ENCODE results near the gene NKX3-2. TPM values are rescaled to one million over a fixed set of nuclear protein-coding genes. Genes with fewer than 3 reads are reported as not detected.

NKX3-2 gene
- total and polyA plus RNA-seq, 2 of the 8 experiments (the other 6 are each of a cell fraction or from before 2014, with no cell fraction given), result 0.13 TPM; not detected in 1

- TF ChIP-seq CHD7 (IDR thresholded peaks at IDR 0.05; ENCODE audit: insufficient replicate concordance, low read length) (no peak), RNF2 (IDR thresholded peaks at IDR 0.05; ENCODE audit: borderline replicate concordance, low read depth, low read length, missing control alignments, poor library complexity, severe bottlenecking) (peak; percentile 92), KDM5A (IDR thresholded peaks at IDR 0.05; ENCODE audit: low read length) (no peak), MAX (IDR thresholded peaks at IDR 0.05) (peak; percentile 63), USF2 (IDR thresholded peaks at IDR 0.05; ENCODE audit: low read length) (no peak)
Measured at GRCh38 chr4:13523591-13524503, 20.5 kb downstream of the NKX3-2 start (continued).

Measured in H1 (cell line).